ENCODE data around the gene TADA1.

TADA1 gene

GRCh38 chr1:166875734-166876539 lies at the start of gene TADA1:
Gene TADA1, minus strand, starts transcription at chr1:166876264. Its CDS starts 31 bp downstream, at chr1:166876233.
- in situ Hi-C loops (cut with MboI; ENCODE audit: low sequenced_read_pairs) = no loop called here

- in situ Hi-C loops (cut with MboI; ENCODE audit: low sequenced_read_pairs) = no loop called here
These were observed 48.9 kb upstream of the TADA1 start for GRCh38 chr1:166924823-166925541.

- in situ Hi-C loops (cut with MboI; ENCODE audit: low sequenced_read_pairs) = no loop called here
These were observed 44.8 kb upstream of the TADA1 start for GRCh38 chr1:166920561-166921475.

GRCh38 chr1:166918956-166919316 lies 42.9 kb upstream of the TADA1 start:
- in situ Hi-C loops (cut with MboI; ENCODE audit: low sequenced_read_pairs) = loop anchor here (10.0 kb wide), 1 partner anchor 136 kb away; no protein-coding TSS in a partner anchor

- in situ Hi-C loops (cut with MboI; ENCODE audit: low sequenced_read_pairs) = loop anchor here (10.0 kb wide), 1 partner anchor 136 kb away; no protein-coding TSS in a partner anchor
These were observed 42.3 kb upstream of the TADA1 start for GRCh38 chr1:166918088-166918955.

- in situ Hi-C loops (cut with MboI; ENCODE audit: low sequenced_read_pairs) = loop anchor here (10.0 kb wide), 1 partner anchor 139 kb away; no protein-coding TSS in a partner anchor
These were observed 39.9 kb upstream of the TADA1 start for GRCh38 chr1:166915941-166916340.

- in situ Hi-C loops (cut with MboI; ENCODE audit: low sequenced_read_pairs) = loop anchor here (10.0 kb wide), 1 partner anchor 140 kb away; no protein-coding TSS in a partner anchor
These were observed 39.0 kb upstream of the TADA1 start for GRCh38 chr1:166915042-166915441.

GRCh38 chr1:166914111-166914510 lies 38.0 kb upstream of the TADA1 start:
- in situ Hi-C loops (cut with MboI; ENCODE audit: low sequenced_read_pairs) = loop anchor here (10.0 kb wide), 1 partner anchor 141 kb away; no protein-coding TSS in a partner anchor

- in situ Hi-C loops (cut with MboI; ENCODE audit: low sequenced_read_pairs) = loop anchor here (10.0 kb wide), 1 partner anchor 143 kb away; no protein-coding TSS in a partner anchor
These were observed 35.6 kb upstream of the TADA1 start for GRCh38 chr1:166911624-166912023.

GRCh38 chr1:166910396-166910994 lies 34.4 kb upstream of the TADA1 start:
- in situ Hi-C loops (cut with MboI; ENCODE audit: low sequenced_read_pairs) = loop anchor here (10.0 kb wide), 1 partner anchor 144 kb away; no protein-coding TSS in a partner anchor

GRCh38 chr1:166908942-166909341 lies 32.9 kb upstream of the TADA1 start:
- in situ Hi-C loops (cut with MboI; ENCODE audit: low sequenced_read_pairs) = no loop called here

- in situ Hi-C loops (cut with MboI; ENCODE audit: low sequenced_read_pairs) = no loop called here
These were observed 31.7 kb upstream of the TADA1 start for GRCh38 chr1:166907763-166908162.

- in situ Hi-C loops (cut with MboI; ENCODE audit: low sequenced_read_pairs) = no loop called here
These were observed 31.0 kb upstream of the TADA1 start for GRCh38 chr1:166907051-166907450.

GRCh38 chr1:166906647-166907046 lies 30.6 kb upstream of the TADA1 start:
- in situ Hi-C loops (cut with MboI; ENCODE audit: low sequenced_read_pairs) = no loop called here

GRCh38 chr1:166905900-166906299 lies 29.8 kb upstream of the TADA1 start:
- in situ Hi-C loops (cut with MboI; ENCODE audit: low sequenced_read_pairs) = no loop called here

GRCh38 chr1:166905136-166905535 lies 29.1 kb upstream of the TADA1 start:
- in situ Hi-C loops (cut with MboI; ENCODE audit: low sequenced_read_pairs) = no loop called here

- in situ Hi-C loops (cut with MboI; ENCODE audit: low sequenced_read_pairs) = no loop called here
These were observed 27.2 kb upstream of the TADA1 start for GRCh38 chr1:166903232-166903631.

- in situ Hi-C loops (cut with MboI; ENCODE audit: low sequenced_read_pairs) = no loop called here
These were observed 26.2 kb upstream of the TADA1 start for GRCh38 chr1:166902279-166902678.

GRCh38 chr1:166900987-166901386 lies 24.9 kb upstream of the TADA1 start:
- in situ Hi-C loops (cut with MboI; ENCODE audit: low sequenced_read_pairs) = no loop called here

Data from HL-60/S4 treated with phorbol 12-myristate 13-acetate at 8.2 ng/mL for 4 days and 3 days (cell line).